K562 (cell line): ENCODE results near the gene LY6G6D. TPM values are rescaled to one million over a fixed set of nuclear protein-coding genes. Genes with fewer than 3 reads are reported as not detected.

Source experiments
- JUN ChIP-seq, 2 experiments: sonication (generic) in 1 of 2; formaldehyde crosslinking in 1 of 2; IDR thresholded peaks; 2 replicates each; pipeline versions ENCODE4 v1.6.1 to v1.8.0; 2012 to 2022; ENCODE audit warnings: borderline replicate concordance in 2 of 2, mild to moderate bottlenecking in 2 of 2, improper control_type of control experiment in 1 of 2, low read depth in 1 of 2, low read length in 1 of 2, missing genetic modification reagents in 1 of 2
- SIN3A ChIP-seq, 2 experiments: fragments of 150-350 bp in 1 of 2; IDR thresholded peaks; 2 replicates each; pipeline ENCODE4 v1.6.1; 2011 to 2016; ENCODE audit warnings: borderline replicate concordance in 2 of 2, low read depth in 2 of 2, low read length in 2 of 2, mild to moderate bottlenecking in 2 of 2, moderate library complexity in 2 of 2; ENCODE audit not compliant: control insufficient read depth in 1 of 2
- ZNF57 ChIP-seq: fragments of 450-650 bp; formaldehyde crosslinking; IDR thresholded peaks from 2 replicates; pipeline ENCODE4 v1.4.0; 2020; ENCODE audit warnings: mild to moderate bottlenecking, moderate library complexity
- polyA plus RNA-seq, 8 experiments: library from polyadenylated mRNA; depleted of rRNA in 4 of 8; stranded (reverse) in 5 of 8; unstranded in 3 of 8; fragments of >200 nt; fragmentation: Nextera tagmentation in 2 of 8; fragmentation: Illumina TruSeq in 1 of 8; extraction: Ambion mirVana in 2 of 8; extraction: Trizol in 1 of 8; gene quantifications; 2 replicates each; pipeline versions ENCODE4 v1.2.1 to v1.2.3, GENCODE V29; 2011 to 2014; ENCODE audit warnings: inconsistent platforms in 1 of 8, missing spikeins in 1 of 8
- total RNA-seq, 7 experiments: library from RNA; depleted of rRNA in 6 of 7; stranded (reverse); fragments of >200 nt in 6 of 7; fragmentation: Illumina TruSeq in 2 of 7; extraction: Trizol in 2 of 7; gene quantifications; 2 replicates each; pipeline versions ENCODE4 v1.2.1 to v1.2.3, GENCODE V29; 2011 to 2021; ENCODE audit warnings: low replicate concordance in 1 of 7
- TF ChIP-seq, protein P1 (sequence below), 2 experiments: fragments of 450-650 bp in 1 of 2; sonication (generic) in 1 of 2; formaldehyde crosslinking in 1 of 2; IDR thresholded peaks; 2 replicates each; pipeline versions ENCODE4 v1.7.1 to v1.9.0; 2016 to 2022; ENCODE audit warnings: inconsistent platforms in 1 of 2, mild to moderate bottlenecking in 1 of 2, missing genetic modification reagents in 1 of 2
- TF ChIP-seq, protein P2 (sequence below): fragments of 250-450 bp; sonication (Bioruptor Pico); IDR thresholded peaks from 2 replicates; pipeline ENCODE4 v1.8.0; 2021; ENCODE audit warnings: borderline replicate concordance, mild to moderate bottlenecking, moderate library complexity; ENCODE audit not compliant: poor library complexity, severe bottlenecking
- TF ChIP-seq, protein P3 (sequence below), 2 experiments: fragments of 450-650 bp in 1 of 2; sonication (generic) in 1 of 2; formaldehyde crosslinking in 1 of 2; IDR thresholded peaks in 1 of 2; conservative IDR thresholded peaks in 1 of 2; 2 replicates each; pipeline versions ENCODE4 v1.6.1 to v1.8.1; 2016 to 2023; ENCODE audit warnings: mild to moderate bottlenecking in 2 of 2, moderate library complexity in 2 of 2, inconsistent platforms in 1 of 2, missing genetic modification reagents in 1 of 2
- TF ChIP-seq, protein P4 (sequence below), 3 experiments: fragments of 200-800 bp in 1 of 3; fragments of 250-450 bp in 1 of 3; fragments of 450-650 bp in 1 of 3; sonication (Bioruptor Pico) in 1 of 3; sonication (Bioruptor generic) in 1 of 3; formaldehyde crosslinking in 1 of 3; IDR thresholded peaks; 2 replicates each; pipeline versions ENCODE4 v1.6.1 to v1.8.0; 2016 to 2022; ENCODE audit warnings: mild to moderate bottlenecking in 2 of 3, missing genetic modification characterization in 2 of 3, missing compliant biosample characterization in 1 of 3, moderate library complexity in 1 of 3

Gene LY6G6D
- total and polyA plus RNA-seq, 9 of the 15 experiments (the other 6 are each of a cell fraction or from before 2014, with no cell fraction given) = 0.30 to 0.38 TPM; not detected in 7

DNA sequence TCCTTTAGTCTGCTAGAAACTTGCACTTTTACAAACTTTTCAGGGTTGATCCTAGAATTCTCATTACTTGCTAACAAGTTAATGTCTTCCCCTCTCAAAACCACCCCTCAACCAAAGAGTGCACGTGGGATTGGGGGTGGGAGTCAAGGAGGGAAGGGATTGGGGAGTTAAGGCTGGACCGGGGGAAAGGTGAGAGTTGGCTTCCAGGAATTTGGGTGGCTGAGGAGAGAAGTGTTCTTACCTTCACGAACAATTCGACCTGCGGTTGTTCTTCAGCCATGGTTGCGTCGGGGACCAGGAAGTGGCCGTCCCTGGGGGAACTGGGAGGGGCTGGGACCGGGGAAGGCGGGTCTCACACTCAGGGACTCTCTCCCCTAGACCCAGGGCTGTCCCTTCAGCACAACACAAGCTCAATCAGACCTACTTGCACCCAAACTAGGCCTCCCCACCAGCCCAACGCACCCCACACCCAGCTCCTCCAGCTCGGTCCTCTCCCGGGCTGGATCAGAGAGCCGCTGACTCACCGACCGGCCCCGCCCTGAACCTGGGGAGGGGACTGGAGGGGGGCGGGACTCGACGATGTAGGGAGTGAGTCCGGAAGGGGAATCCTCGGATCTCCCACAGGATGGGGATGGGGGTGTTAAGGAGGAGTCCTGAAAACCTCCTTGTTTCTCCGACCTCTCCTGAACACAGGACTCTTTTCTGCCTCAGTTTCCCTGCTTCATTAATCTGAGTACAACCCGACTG lies 21.0 kb downstream of the LY6G6D start, which contains the start of gene CLIC1 (continued):
- TF ChIP-seq, protein P1, sequence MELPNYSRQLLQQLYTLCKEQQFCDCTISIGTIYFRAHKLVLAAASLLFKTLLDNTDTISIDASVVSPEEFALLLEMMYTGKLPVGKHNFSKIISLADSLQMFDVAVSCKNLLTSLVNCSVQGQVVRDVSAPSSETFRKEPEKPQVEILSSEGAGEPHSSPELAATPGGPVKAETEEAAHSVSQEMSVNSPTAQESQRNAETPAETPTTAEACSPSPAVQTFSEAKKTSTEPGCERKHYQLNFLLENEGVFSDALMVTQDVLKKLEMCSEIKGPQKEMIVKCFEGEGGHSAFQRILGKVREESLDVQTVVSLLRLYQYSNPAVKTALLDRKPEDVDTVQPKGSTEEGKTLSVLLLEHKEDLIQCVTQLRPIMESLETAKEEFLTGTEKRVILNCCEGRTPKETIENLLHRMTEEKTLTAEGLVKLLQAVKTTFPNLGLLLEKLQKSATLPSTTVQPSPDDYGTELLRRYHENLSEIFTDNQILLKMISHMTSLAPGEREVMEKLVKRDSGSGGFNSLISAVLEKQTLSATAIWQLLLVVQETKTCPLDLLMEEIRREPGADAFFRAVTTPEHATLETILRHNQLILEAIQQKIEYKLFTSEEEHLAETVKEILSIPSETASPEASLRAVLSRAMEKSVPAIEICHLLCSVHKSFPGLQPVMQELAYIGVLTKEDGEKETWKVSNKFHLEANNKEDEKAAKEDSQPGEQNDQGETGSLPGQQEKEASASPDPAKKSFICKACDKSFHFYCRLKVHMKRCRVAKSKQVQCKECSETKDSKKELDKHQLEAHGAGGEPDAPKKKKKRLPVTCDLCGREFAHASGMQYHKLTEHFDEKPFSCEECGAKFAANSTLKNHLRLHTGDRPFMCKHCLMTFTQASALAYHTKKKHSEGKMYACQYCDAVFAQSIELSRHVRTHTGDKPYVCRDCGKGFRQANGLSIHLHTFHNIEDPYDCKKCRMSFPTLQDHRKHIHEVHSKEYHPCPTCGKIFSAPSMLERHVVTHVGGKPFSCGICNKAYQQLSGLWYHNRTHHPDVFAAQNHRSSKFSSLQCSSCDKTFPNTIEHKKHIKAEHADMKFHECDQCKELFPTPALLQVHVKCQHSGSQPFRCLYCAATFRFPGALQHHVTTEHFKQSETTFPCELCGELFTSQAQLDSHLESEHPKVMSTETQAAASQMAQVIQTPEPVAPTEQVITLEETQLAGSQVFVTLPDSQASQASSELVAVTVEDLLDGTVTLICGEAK (IDR thresholded peaks at IDR 0.05) = no peak
- TF ChIP-seq, protein P1 (CRISPR knock-in tag; IDR thresholded peaks at IDR 0.05) = no peak
- TF ChIP-seq ZNF57 (CRISPR knock-in tag) = 0 out of 2 replicates have a peak, but pooled peaks have one; percentile 5
- peak; percentile 97 for TF ChIP-seq JUN (IDR thresholded peaks at IDR 0.05; ENCODE audit: borderline replicate concordance, low read depth, low read length)
- no peak for TF ChIP-seq JUN (CRISPR knock-in tag; IDR thresholded peaks at IDR 0.05; ENCODE audit: borderline replicate concordance)
- TF ChIP-seq SIN3A (IDR thresholded peaks at IDR 0.05; ENCODE audit: borderline replicate concordance in 2 of 2, control insufficient read depth in 1 of 2, low read depth in 2 of 2, low read length in 2 of 2) = peak in 1 of 2 experiments; percentile 85; a peak in 2 of 4 replicates
- TF ChIP-seq, protein P2, sequence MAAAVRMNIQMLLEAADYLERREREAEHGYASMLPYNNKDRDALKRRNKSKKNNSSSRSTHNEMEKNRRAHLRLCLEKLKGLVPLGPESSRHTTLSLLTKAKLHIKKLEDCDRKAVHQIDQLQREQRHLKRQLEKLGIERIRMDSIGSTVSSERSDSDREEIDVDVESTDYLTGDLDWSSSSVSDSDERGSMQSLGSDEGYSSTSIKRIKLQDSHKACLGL (CRISPR knock-in tag) = peak; percentile 28
- TF ChIP-seq, protein P3, sequence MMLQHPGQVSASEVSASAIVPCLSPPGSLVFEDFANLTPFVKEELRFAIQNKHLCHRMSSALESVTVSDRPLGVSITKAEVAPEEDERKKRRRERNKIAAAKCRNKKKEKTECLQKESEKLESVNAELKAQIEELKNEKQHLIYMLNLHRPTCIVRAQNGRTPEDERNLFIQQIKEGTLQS (IDR thresholded peaks at IDR 0.05) = no peak
- TF ChIP-seq, protein P3 (CRISPR knock-in tag; conservative IDR thresholded peaks at IDR 0.05) = peak; percentile 76
- TF ChIP-seq, protein P4, sequence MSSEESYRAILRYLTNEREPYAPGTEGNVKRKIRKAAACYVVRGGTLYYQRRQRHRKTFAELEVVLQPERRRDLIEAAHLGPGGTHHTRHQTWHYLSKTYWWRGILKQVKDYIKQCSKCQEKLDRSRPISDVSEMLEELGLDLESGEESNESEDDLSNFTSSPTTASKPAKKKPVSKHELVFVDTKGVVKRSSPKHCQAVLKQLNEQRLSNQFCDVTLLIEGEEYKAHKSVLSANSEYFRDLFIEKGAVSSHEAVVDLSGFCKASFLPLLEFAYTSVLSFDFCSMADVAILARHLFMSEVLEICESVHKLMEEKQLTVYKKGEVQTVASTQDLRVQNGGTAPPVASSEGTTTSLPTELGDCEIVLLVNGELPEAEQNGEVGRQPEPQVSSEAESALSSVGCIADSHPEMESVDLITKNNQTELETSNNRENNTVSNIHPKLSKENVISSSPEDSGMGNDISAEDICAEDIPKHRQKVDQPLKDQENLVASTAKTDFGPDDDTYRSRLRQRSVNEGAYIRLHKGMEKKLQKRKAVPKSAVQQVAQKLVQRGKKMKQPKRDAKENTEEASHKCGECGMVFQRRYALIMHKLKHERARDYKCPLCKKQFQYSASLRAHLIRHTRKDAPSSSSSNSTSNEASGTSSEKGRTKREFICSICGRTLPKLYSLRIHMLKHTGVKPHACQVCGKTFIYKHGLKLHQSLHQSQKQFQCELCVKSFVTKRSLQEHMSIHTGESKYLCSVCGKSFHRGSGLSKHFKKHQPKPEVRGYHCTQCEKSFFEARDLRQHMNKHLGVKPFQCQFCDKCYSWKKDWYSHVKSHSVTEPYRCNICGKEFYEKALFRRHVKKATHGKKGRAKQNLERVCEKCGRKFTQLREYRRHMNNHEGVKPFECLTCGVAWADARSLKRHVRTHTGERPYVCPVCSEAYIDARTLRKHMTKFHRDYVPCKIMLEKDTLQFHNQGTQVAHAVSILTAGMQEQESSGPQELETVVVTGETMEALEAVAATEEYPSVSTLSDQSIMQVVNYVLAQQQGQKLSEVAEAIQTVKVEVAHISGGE (CRISPR knock-in tag; IDR thresholded peaks at IDR 0.05) = peak in 1 of 3 experiments; percentile 35; a peak in 1 of 6 replicates
